ENCODE data around the gene ALDH18A1.

ALDH18A1 gene

DNA sequence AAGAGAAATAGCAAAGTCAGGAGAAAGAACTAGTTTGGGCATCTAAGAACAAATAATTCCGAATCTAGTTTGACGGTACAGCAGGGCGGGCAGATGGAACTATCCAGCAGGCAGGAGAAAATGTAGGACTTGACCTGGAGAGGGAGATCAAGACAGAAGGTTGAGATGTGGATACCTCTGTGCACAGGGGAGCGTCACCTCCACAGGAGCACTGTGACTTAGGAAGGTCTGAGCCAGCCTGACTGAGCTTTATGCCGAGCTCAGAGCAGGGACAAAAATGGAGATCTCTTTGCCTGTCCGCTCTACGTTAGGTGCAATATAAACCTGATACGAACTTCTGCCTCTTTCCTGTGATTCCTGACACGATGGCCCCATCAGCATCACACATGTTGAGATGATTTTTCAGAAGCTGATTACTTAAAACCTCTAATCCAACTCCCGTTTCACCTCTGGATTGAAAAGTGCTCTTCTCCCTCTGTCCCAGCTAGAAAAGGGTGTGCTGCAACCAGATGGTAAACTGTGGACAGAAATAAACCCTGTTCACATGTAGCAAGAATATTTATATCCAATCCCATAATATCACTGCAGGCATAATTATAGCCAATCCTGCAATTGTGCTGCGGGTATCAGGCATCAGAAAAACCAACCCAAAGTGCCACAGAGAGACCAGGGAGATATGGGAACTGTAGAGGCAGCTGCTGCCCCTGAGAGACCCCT, 81.7 kb downstream of the ALDH18A1 start:
- DNase-seq: no peak

DNA sequence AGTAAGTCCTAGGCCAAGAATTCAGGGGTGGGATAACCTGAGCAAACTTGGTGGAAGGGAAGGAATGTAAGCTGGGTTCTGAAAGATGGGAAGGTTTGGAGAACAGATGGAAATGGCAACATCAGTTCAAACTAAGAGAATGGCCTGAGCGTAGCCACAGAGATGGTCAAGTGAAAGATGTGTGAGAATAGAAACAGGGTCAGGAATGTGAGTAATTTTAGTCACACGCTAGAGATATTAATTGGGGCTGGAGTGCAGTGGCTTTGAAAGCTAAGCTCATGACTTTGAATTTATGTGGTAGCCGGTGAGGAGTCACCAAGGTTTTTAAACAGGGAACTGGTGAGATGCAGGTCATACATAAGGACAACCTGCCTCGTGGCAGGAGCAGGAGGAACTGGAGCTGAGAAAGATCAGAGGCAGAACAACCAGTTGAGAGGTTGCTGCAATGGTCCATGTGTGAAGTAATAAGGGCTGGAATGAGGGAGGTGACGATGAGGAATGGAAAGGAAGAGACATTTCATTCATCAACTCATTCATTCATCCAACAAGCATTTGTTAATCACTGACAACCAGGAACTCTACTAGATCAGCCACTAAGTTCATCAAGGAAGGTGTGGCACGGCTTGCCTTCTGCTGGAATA, 82.4 kb downstream of the ALDH18A1 start:
- DNase-seq: no peak

DNA sequence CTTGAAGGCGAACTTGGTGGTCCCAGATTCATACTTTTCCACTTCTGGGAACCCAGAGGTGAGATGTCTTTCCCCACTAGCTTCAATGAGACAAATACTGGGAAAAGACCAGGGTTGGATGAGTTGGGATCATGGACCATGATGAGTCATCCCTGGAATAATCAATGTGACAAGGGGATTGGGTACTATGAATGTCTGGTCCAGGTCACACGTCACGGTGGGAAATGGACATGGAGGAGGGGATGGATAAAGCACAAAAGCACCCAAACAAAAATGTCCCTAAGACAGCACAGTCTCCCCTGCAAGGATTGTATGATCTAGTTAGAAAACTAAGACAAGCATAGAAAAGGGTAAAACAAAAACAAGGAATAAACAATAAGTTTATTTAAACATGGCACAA, 83.0 kb downstream of the ALDH18A1 start:
- DNase-seq: no peak

DNA sequence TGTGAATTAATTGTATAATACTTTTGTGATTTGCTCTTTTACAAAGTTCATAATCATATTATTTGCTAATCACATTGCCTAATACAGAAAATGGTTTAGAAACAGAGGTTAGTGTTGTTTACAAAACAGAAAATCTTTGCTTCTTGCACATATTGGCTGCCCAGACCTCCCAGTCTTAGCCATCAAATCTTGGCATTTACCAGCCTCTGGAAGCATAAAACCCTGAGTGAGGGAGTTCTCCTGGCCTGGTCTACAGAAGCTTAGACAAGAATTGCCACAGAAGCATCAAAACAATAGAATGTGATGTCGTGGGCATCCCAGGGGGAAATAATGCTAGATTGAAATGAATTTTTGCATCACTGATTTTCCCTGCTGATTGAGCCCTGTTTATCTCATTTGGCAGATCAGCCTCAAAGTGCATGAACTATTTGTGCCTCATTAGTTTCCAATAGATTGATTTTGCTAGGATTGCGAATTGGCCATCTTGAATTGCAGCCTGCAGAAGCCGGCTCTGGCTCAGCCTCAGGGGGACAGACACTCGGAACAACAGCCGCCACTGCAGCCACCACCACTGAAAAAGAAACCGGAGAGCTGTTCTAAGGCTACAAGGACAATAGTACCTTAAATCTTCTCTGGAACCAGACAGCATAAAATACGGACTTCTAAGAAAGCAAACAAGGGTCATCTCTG, 84.2 kb downstream of the ALDH18A1 start:
- DNase-seq: no peak

DNA sequence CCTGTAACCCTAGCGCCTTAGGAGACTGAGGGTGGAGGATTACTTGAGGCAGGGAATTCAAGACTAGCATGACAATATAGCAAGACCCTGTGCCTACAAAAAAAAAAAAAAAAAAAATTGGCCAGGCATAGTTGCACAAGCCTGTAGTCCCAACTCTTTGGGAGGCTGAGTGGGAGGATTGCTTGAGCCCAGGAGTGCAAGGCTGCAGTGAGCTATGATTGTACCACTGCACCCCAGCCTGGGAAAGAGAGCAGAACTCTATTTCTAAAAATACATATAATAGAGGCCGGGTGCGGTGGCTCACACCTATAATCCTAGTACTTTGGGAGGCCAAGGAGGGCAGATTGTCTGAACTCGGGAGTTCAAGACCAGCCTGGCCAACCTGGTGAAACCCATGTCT, 85.1 kb downstream of the ALDH18A1 start:
- no peak for DNase-seq

DNA sequence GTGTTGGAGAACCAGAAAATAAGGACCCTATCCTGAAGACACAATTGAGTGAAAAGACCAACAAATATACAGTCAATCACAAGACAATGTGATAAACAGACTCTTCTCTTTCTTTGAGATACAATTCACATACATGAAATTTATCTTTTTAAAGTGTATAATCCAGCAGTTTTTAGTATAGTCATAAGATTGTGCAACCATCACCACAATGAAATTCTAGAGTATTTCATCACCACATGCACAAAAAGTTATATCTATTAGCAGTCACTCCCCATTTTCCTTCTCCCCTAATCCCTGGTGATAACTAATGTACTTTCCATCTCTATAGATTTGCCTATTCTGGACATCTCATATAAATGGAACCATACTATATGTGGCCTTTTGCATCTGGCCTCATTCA, 87.1 kb downstream of the ALDH18A1 start:
- no peak for DNase-seq

DNA sequence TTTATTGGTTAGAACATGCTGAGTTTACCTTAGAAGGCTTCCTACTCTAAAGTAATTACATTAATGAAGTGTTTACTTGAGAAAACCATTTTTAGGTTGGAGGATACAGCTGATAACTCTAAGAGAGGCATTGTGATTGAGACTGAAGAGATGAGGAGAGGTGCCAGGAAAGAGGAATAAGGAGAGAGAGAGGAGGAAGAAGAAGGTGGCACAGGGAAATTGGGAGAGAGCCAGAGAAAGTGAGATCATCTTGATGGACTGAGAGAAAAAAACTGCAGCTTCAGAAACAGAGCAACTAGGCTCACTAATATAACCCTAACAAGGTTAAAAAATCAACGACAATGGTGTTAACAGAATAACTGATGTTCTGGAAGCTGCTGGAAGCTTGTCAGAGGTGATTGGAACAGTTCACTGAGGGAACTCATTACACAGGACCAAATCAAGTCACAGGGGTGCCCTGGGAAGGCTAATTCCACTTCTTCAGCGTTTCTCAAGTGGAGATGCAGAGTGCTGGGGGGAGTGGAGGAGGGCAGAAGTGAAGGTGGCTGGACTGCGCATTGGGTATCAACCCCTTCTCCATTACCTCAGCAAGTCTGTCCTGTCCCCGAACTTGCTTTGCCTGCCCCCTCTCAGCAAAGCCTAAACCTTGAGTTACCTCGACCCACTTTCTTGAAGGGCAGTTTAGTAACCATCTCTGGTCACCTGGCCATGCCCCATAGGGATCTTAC, 88.4 kb downstream of the ALDH18A1 start:
- no peak for DNase-seq

DNA sequence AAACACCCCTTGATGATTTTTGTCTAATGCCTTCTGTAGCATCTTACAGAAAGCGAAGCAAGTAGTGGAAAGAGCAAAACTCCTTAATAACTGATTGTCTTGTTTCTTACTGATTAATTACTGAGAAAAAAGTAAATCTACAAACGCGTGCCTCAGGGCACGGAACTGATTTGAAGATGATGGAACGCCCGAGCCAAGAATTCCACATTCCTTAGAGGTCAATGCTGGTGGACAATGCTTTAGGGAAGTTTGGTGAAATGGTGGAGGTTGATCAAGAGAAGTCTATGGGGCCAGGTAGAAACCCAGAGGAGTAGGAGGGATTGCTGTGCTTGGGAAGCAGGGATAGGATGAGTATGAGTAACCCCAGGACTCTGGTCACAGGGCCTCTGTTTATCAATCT, 90.4 kb downstream of the ALDH18A1 start:
- DNase-seq: no peak

DNA sequence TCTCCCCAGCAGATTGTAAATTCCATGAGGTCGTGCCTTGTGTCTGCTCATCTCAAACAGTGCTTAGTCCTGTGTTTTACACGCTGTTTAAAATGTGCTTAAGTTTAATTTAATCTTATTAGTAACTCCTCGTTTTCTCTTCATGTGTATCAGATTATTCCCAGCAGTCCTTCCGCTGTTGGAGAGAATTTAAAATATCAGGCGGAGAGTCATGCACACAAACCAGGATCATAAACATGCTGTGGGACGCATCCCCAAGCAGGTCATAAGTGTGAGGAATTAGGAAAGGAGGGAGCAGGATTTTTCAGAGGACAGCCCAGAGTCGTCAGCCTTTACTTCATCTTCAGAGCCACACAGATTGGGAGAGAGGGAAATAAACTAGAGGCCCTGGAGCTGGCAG, 91.2 kb downstream of the ALDH18A1 start:
- no peak for DNase-seq

DNA sequence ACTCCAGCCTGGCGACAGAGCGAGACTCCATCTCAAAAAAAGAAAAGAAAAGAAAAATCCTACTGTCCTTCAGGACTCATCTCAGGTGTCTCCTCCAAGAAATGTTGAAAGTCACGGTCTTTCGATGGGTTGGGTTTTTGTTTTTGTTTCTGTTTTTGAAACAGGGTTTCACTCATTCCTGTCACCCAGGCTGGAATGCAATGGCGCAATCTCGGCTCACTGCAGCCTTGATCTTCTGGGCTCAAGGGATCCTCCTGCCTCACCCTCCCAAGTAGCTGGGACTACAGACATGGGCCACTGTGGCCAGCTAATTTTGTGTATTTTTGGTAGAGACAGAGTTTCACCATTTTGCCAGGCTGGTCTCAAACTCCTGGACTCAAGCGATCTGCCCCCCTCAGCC, 92.2 kb downstream of the ALDH18A1 start:
- no peak for DNase-seq

DNA sequence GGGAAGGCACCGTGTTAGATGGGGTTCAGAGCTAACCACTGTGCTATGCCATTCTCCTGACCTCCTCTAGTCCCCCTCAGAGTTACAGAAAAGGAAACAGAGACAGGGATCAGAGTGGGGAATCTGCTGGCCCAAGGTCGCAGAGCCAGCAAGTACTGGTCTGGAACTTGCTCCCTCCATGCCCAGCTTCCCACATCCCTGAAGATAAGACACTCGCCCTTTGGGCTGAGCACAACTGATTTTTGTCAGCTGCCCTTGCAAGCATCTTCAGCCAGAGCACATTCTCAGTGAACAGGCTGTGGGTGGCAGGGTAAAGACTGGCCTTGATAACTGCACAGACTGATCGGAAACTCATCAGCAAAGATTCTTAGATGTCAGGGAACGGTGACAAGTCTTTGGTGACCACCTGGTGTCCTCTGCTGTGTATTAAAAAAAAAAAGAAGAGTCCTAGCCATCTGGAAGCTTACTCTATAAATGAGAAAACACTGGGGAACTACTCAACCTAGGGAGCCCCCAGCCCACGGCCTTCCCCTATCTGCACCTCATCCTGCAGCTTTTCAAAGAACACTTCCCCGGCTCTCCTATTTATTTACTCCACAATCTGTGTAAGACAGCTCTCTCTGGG, 94.1 kb downstream of the ALDH18A1 start:
- no peak for DNase-seq

DNA sequence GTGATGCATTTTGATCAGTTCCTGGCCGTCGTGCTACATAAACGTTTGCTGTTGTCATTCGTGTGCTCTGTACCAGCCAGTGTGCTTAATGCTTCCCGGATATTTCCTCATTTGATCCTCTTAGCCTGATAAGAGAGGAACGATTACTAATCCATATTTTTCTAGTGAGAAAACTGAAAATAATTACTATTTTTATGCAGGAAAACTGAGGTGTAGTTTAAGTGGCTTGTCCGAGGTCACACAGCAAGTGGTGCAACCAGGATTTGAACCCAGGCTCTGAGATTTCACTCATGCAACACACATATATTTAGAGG, 94.7 kb downstream of the ALDH18A1 start:
- DNase-seq: no peak

DNA sequence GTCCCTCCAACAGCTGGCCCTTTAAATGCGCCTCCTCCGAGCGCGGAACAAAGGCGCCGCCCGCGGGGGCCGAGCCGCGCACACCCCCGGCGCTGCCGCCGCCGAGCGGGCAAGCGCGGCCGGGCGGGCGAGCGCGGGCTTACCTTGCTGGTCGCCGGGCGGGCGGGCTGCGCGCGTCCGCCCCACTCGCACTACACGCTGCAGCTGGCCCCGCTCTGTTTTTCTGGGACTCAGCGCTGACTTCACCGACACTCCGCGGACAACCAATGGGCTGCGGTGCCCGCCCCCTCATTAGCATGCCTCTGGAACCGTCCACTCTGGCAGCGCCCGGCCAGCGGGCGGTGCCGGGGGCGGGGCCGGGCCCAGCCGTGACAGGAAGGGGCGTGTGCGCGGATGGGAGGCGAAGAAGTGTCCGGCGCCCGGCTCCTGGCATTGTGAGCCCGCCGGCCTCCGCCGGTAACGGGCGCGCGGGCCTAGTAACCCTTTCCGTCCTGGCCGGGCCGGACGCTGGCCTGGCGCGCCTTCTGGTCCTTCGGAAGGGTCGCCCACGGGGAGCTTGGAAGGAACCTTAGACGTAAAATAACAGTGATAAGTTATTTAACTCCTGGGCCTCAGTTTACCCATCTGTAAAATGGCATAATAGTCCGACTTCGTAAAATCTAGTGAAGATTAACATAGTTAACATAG, 95.2 kb downstream of the ALDH18A1 start, which contains the start of gene SORBS1:
Gene SORBS1 (minus strand): TSS at position 195 of the 687 bp plus-strand sequence. CDS start 120,236 bp downstream, outside the sequence.
- DNase-seq: peak; percentile 92

DNA sequence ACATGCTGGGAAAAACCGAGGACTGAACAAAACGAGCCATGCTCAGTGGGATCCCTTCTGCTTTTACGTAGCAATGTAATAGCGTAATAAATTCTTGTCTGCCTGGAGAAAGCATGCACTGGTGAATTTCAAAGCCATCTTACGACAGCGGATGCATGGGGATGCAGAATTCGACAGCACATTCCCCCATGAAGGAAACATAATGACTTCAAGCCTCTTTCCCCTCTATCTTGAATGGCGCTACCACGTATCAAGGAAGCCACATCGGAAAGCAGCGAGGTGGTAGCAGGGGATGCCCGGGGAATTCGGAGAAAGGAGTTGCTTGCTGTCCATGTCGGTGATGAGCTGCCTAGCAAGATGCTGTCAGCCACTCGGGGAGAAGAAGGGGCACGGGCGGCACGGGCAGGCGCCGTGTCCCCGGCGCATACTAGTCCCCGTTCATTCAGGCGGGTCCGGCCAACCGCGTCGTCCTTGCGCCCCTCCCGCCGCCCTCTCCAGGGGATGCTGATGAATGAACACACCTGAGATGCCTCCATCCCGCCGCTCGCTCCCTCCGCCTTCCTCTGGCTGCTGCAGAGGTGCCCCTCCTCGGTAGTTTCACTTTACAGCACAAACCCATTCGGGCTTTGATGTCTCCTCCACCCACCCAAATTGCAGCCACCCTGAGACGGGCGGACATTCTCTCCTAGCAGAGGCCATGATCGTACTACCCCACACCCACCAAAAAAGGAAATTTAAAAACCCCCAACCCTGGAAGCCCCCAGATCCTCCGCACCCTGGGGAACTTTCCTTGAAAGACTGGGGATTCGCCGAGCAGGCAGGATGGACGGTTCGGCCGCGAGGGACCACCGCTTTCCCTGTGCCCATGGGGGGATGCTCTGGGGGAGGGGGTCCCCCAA, 96.0 kb downstream of the ALDH18A1 start:
- peak; percentile 50 for DNase-seq

DNA sequence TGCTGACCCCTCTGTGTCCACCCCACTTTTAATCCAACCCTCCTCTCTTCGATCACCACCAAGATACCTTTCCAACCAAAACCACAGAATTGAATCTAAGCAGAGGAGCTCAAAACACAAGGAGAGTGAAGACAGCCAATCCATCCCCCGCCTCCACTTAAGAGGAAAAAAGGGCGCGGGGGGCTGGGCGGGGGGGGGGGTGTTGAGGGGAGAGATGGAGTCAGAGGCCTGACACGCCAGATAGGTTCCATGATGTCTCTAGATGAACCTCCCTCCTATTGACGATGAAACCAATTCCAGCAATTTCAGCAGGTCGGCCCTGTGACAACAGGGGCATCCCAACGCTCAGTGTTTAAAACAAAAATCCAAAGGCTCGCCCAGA, 96.6 kb downstream of the ALDH18A1 start:
- DNase-seq: no peak

DNA sequence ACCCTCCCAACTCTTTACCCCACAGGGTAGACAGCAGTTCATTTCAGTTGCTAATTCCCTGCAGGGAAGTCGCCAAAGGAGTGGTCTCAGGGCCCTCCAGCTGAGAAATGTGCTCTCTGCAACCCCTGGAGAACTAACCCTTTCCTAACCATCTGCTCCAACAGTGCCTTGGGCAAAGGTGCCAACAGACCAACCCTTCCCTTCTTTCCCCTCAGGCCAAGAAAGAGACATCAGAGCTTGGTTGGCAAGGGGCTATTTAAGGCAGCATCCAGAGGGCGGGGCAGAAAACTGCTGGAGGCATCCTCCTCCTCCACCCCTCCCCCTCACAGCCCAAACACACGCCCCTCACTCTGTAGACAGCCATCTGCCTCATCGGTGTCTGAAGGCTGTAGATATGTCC, 97.0 kb downstream of the ALDH18A1 start:
- DNase-seq: no peak

DNA sequence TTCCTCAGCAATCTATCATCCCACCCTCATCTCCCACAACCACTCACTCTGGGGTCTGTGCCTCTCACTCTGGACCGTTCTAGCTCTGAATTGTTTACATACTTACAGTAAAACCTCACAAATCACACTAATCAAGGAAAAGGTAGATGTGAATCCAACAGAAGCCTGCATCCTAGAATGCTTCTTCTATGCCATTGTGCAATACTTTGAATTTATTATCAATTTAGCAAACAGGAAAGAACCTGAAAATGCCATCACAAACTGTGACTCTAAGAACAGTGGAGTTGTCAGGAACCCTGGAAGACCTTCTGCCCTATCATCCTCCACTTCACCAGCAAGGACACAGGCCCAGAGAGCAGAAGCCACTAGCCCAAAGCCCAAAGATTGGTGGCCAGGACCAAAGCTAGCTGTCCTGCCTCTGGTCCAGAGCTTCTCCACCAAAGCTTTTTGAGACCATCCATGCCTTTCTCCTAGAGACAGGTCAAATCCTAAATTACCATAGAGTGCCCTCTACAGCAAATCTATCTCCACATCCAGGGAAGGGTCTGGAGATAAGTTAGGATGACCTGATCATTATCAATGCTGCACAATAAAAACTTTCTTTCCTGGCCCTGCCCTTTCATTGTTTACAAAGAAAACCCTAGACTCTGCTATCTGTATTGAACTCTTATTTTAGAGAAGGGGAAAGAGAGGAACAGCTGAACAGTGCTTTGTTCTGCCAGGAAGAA, 97.8 kb downstream of the ALDH18A1 start:
- DNase-seq: no peak

DNA sequence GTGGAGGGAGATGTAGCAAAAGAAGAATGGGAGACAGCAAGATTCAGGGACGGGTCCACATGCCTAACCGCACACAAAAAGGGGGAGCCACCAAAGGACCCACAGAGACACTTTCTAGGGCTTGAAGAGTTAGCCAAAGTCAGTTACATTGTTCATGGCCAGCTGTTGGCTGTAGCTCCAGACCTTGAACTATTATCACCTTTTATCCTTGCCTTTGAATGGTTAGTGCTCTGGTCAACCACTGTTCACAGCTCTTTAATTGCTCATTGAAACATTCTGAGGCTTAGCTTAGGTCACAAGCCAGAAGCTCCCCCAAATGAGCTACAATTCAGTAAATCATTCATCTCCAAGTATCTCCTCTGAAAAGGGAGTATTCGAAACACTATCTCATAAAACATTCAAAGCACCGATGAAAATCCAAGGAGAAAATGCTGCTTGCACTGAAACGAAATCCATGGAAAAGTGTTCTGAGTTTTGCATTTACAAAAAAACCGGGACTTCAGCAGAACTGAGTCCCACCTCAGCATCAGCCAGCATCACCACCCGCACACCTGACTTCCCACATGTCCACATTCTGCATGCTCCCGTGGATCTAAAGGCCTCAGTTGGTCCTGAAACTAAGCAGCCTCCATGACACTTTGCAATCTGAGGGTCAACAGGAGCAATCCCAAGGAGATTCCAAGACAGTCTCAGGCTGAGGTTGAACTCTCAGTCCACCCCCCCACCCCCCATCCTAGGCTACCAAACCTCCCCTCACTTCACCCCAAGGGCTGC, 99.3 kb downstream of the ALDH18A1 start:
- no peak for DNase-seq
